Panc1 (cell line): ENCODE measurements around the gene SHROOM2. TPM values are rescaled to one million over a fixed set of nuclear protein-coding genes. Genes with fewer than 3 reads are reported as not detected.

Experiments
- ATAC-seq: fragments of 200-7000 bp; cut with Tn5 transposase; 2 replicates; pipeline ENCODE4 v1.9.1; 2020; ENCODE audit warnings: mild to moderate bottlenecking, moderate library complexity
- BruUV-seq: library from RNA; stranded (reverse); fragments of 400-500 nt; replicated peaks from 2 replicates; lab custom pipeline; 2021; lab: Mats Ljungman, UMichigan
- CTCF ChIA-PET: fragments of 300-600 bp; sonication (Branson Sonifier 250); formaldehyde crosslinking; loops from one replicate; lab custom pipeline; 2022; ENCODE audit warnings: antibody characterized with exemption; lab: Charles Lee
- POLR2A ChIA-PET: fragments of 300-600 bp; sonication (Branson Sonifier 250); formaldehyde crosslinking; loops from one replicate; lab custom pipeline; 2022; ENCODE audit warnings: antibody characterized with exemption; lab: Charles Lee
- DNase-seq: peaks from one replicate; pipeline ENCODE4 v3.0.0-alpha.2; 2010; ENCODE audit warnings: low read depth, low spot score
- H3K27ac ChIP-seq: 2 replicates; pipeline ENCODE4 v1.5.1; 2011; ENCODE audit warnings: mild to moderate bottlenecking, low read length, inconsistent platforms
- H3K27me3 ChIP-seq: fragments of 200-500 bp; sonication (Bioruptor generic); 2 replicates; pipeline ENCODE4 v1.6.0; 2014; ENCODE audit warnings: low read length, inconsistent platforms; ENCODE audit not compliant: control insufficient read depth, insufficient read depth
- H3K36me3 ChIP-seq: fragments of 200-500 bp; sonication (Bioruptor generic); 2 replicates; pipeline ENCODE4 v1.5.1; 2014; ENCODE audit warnings: inconsistent platforms, mild to moderate bottlenecking, low read length, moderate library complexity; ENCODE audit not compliant: control insufficient read depth, insufficient read depth
- H3K4me1 ChIP-seq: 2 replicates; pipeline ENCODE4 v1.5.1; 2011; ENCODE audit warnings: inconsistent platforms, mild to moderate bottlenecking, low read length, moderate library complexity; ENCODE audit not compliant: control insufficient read depth, insufficient read depth
- H3K4me3 ChIP-seq, 2 experiments: 2 replicates each; pipeline ENCODE4 v1.5.1; 2011 to 2012; ENCODE audit warnings: low read depth in 2 of 2, low read length in 2 of 2, mild to moderate bottlenecking in 2 of 2, inconsistent platforms in 1 of 2, moderate library complexity in 1 of 2
- H3K9me3 ChIP-seq: fragments of 200-500 bp; sonication (Bioruptor generic); 2 replicates; pipeline ENCODE4 v1.5.1; 2014; ENCODE audit warnings: low read depth, mild to moderate bottlenecking, inconsistent platforms, low read length, moderate library complexity; ENCODE audit not compliant: control insufficient read depth, insufficient read depth
- CTCF ChIP-seq: fragments of 450-650 bp; IDR thresholded peaks from 2 replicates; pipeline ENCODE4 v1.5.1; 2017; ENCODE audit warnings: mild to moderate bottlenecking
- POLR2AphosphoS5 ChIP-seq: IDR thresholded peaks from 2 replicates; pipeline ENCODE4 v1.6.1; 2012; ENCODE audit warnings: mild to moderate bottlenecking, low read depth, low read length, moderate library complexity
- REST ChIP-seq, 2 experiments: IDR thresholded peaks; 2 replicates each; pipeline ENCODE4 v1.6.1; 2011 to 2012; ENCODE audit warnings: low read depth in 2 of 2, control low read depth in 1 of 2, low read length in 1 of 2, mild to moderate bottlenecking in 1 of 2, moderate library complexity in 1 of 2; ENCODE audit not compliant: insufficient read depth in 1 of 2
- SIN3A ChIP-seq: IDR thresholded peaks from 2 replicates; pipeline ENCODE4 v1.6.1; 2012; ENCODE audit warnings: low read depth, mild to moderate bottlenecking, low read length, moderate library complexity, borderline replicate concordance; ENCODE audit not compliant: insufficient read depth
- TCF7L2 ChIP-seq: IDR thresholded peaks from 2 replicates; pipeline ENCODE4 v1.6.1; 2011; ENCODE audit warnings: mild to moderate bottlenecking, low read depth, low read length, inconsistent platforms
- in situ Hi-C: cut with HindIII; loops from 2 replicates; pipeline ENCODE4 v1.10.0; 2016; ENCODE audit warnings: low sequenced_read_pairs, low pct_unique_long_range_greater_than_20kb
- intact Hi-C: fragments of 100-400 bp; cut with micrococcal nuclease; formaldehyde crosslinking; loops from one replicate; pipeline ENCODE4 v1.10.0; 2022; ENCODE audit not compliant: unreplicated experiment
- total RNA-seq: library from RNA; stranded (reverse); gene quantifications from one replicate; pipeline ENCODE4 v1.2.1, GENCODE V29; 2021; ENCODE audit not compliant: unreplicated experiment

SHROOM2 gene
- total RNA-seq, 1 experiment from 2014 or later, result 0.72 TPM

DNA sequence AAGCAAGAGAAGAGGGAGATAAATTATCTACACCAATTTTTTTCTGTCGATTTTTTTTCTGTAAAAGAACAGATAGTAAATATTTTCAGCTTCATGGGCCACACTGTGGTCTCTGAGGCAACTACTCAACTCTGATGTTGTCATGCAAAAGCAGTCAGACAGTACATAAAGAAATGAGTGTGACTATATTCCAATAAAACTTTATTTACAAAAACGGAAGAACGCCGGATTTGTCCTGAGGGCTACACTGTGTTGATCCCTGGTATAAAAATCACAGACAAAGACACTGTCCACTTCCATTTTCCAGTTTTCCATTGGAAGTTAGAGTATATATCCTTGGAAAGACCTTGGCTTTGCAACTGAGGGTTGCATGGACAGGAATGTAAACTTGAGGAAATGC, 38.6 kb upstream of the SHROOM2 start:
- in situ Hi-C loops, result no loop called here
- Histone ChIP-seq H3K9me3 (no peaks in the 10 kb centered on the region), H3K36me3 (no peaks in the 10 kb centered on the region), H3K4me3 (no peak overlapping the region), H3K27ac (no peak overlapping the region), H3K27me3 (no peaks in the 10 kb centered on the region), H3K4me1 (no peaks in the 10 kb centered on the region)
- intact Hi-C loops, result no loop called here
- BruUV-seq, result no TSS peak
- ATAC-seq (no peak), DNase-seq (no peak)
- TF ChIP-seq POLR2AphosphoS5, result no peak
- TF ChIP-seq TCF7L2, result no peak
- TF ChIP-seq SIN3A, result no peak
- no peak for TF ChIP-seq CTCF
- no peak for TF ChIP-seq REST (IDR thresholded peaks at IDR 0.05; ENCODE audit: insufficient read depth in 1 of 2, low read depth in 2 of 2, low read length in 1 of 2)
- ChIA-PET POLR2A (no interaction called here), CTCF (no interaction called here)

- TF ChIP-seq TCF7L2, result no peak
- TF ChIP-seq REST (IDR thresholded peaks at IDR 0.05; ENCODE audit: insufficient read depth in 1 of 2, low read depth in 2 of 2, low read length in 1 of 2), result no peak
- no peak for TF ChIP-seq CTCF
- TF ChIP-seq SIN3A, result no peak
- no peak for TF ChIP-seq POLR2AphosphoS5
- BruUV-seq, result no TSS peak
Observed at GRCh38 chrX:9749146-9749692, 37.0 kb upstream of the SHROOM2 start.

More at GRCh38 chrX:9749146-9749692, 37.0 kb upstream of the SHROOM2 start:
- ATAC-seq, result no peak
- Histone ChIP-seq H3K36me3 (no peaks in the 10 kb centered on the region), H3K27me3 (no peaks in the 10 kb centered on the region), H3K4me1 (no peaks in the 10 kb centered on the region), H3K27ac (no peak overlapping the region), H3K4me3 (no peak overlapping the region), H3K9me3 (no peaks in the 10 kb centered on the region)
- DNase-seq, result no peak
- in situ Hi-C loops, result no loop called here
- CTCF ChIA-PET, result no interaction called here
- POLR2A ChIA-PET, result no interaction called here
- intact Hi-C loops, result no loop called here
